Measurements from ENCODE around the gene SLC9C2.

DNA sequence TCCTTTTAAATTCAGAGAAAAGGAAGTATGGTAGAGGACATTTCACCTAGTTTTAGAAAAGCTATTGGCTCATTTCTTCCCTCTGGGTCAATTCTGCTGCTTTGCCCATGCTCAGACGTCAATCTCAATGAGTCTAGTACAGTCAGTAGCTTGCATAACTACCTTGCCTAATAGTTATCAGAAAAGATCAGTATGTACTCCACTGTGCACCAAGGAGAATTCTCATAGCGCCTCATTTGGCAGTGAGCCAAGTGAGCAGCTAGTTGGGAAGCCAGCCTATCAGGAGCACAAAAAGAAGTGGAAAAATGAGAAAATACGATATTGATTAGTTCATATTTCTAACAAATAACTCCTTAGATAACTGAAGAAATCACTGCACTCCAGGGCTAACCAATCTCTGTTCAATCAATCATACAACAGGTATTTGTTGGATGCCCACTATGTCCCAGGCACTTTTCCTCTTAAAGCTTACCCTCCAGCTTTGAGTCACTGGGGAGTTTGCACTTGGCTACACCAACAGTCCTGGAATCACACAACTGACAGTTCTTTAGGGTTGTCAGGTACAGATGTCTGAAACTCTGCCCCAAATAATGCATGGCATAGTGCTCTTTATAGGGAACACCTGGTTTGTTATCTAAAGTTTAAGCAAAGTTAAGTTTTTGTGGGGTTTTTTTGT is 75.6 kb downstream of the SLC9C2 start:
- TF ChIP-seq, protein P1, sequence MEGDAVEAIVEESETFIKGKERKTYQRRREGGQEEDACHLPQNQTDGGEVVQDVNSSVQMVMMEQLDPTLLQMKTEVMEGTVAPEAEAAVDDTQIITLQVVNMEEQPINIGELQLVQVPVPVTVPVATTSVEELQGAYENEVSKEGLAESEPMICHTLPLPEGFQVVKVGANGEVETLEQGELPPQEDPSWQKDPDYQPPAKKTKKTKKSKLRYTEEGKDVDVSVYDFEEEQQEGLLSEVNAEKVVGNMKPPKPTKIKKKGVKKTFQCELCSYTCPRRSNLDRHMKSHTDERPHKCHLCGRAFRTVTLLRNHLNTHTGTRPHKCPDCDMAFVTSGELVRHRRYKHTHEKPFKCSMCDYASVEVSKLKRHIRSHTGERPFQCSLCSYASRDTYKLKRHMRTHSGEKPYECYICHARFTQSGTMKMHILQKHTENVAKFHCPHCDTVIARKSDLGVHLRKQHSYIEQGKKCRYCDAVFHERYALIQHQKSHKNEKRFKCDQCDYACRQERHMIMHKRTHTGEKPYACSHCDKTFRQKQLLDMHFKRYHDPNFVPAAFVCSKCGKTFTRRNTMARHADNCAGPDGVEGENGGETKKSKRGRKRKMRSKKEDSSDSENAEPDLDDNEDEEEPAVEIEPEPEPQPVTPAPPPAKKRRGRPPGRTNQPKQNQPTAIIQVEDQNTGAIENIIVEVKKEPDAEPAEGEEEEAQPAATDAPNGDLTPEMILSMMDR (IDR thresholded peaks at IDR 0.05; ENCODE audit: insufficient read depth, low read depth, low read length): no peak
- no peak for TF ChIP-seq EZH2 (IDR thresholded peaks at IDR 0.05; ENCODE audit: insufficient read depth, low read length)

All from astrocyte (in vitro differentiated cells and primary cell).